ENCODE data around the gene TRPM3. TPM values are rescaled to one million over a fixed set of nuclear protein-coding genes. Genes with fewer than 3 reads are reported as not detected.

Gene TRPM3
- total RNA-seq, 1 experiment from 2014 or later = not detected

DNA sequence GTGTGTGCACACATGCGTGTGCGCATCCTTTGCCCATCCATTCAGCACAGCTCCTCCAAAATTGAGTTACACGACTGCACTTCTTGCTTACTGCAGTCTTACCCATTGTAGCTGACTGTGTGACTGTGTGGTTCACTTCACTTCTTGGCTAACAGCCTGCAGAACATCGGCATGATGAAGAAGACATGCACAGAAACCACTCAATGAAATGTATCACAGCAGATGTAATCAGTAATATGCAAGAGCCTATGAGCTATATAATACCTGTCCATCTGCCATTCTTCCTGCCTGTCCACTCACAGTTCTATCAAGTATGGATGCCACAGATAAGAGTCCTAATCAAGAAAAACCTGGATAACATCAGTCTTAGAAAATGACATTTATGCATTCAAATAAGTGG, 83.9 kb downstream of the TRPM3 start:
- Mint-ChIP-seq H3K27ac (ENCODE audit: unreplicated experiment) (no peak overlapping the region), H3K36me3 (ENCODE audit: insufficient read depth, unreplicated experiment) (no peaks in the 10 kb centered on the region), H3K9me3 (ENCODE audit: low read depth, unreplicated experiment) (no peaks in the 10 kb centered on the region), H3K4me3 (ENCODE audit: low read depth, unreplicated experiment) (no peak overlapping the region), H3K27me3 (ENCODE audit: unreplicated experiment) (peaks cover 53% of the 10 kb centered on the region), H3K4me1 (ENCODE audit: low read depth, unreplicated experiment) (no peaks in the 10 kb centered on the region)
- TF ChIP-seq, protein P1, sequence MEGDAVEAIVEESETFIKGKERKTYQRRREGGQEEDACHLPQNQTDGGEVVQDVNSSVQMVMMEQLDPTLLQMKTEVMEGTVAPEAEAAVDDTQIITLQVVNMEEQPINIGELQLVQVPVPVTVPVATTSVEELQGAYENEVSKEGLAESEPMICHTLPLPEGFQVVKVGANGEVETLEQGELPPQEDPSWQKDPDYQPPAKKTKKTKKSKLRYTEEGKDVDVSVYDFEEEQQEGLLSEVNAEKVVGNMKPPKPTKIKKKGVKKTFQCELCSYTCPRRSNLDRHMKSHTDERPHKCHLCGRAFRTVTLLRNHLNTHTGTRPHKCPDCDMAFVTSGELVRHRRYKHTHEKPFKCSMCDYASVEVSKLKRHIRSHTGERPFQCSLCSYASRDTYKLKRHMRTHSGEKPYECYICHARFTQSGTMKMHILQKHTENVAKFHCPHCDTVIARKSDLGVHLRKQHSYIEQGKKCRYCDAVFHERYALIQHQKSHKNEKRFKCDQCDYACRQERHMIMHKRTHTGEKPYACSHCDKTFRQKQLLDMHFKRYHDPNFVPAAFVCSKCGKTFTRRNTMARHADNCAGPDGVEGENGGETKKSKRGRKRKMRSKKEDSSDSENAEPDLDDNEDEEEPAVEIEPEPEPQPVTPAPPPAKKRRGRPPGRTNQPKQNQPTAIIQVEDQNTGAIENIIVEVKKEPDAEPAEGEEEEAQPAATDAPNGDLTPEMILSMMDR (IDR thresholded peaks at IDR 0.05; ENCODE audit: unreplicated experiment) = no peak
- intact Hi-C loops (cut with micrococcal nuclease; ENCODE audit: unreplicated experiment) = no loop called here
- CTCF ChIA-PET = no interaction called here
- BruUV-seq (replicated peaks) = no TSS peak
- no peak for DNase-seq

DNA sequence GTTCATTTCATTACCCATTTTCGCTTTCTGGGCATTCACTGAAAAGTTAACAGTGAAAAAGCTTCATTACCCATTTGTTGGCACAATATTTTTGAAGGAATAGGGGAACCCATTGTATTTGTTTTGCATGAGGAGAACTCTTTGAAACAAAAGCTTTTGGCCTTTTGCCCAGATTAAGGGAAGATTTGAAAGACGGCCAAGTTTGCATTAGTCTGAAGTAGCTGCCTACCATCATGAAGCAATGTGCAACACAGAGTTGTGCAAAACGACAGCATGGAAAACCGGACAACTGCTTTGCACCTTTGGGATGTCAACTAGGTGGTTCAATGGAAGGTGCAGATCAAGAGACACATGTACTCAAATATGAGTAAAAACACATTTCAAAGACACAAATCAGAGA, 84.9 kb downstream of the TRPM3 start:
- peak; percentile 2 for DNase-seq
- TF ChIP-seq, protein P1 (IDR thresholded peaks at IDR 0.05; ENCODE audit: unreplicated experiment) = no peak
- BruUV-seq (replicated peaks) = no TSS peak
- peaks cover 44% of the 10 kb centered on the region for H3K27me3 Mint-ChIP-seq (ENCODE audit: unreplicated experiment)
- no peaks in the 10 kb centered on the region for H3K4me1 Mint-ChIP-seq (ENCODE audit: low read depth, unreplicated experiment)
- H3K27ac Mint-ChIP-seq (ENCODE audit: unreplicated experiment) = no peak overlapping the region
- H3K9me3 Mint-ChIP-seq (ENCODE audit: low read depth, unreplicated experiment) = no peaks in the 10 kb centered on the region
- intact Hi-C loops (cut with micrococcal nuclease; ENCODE audit: unreplicated experiment) = no loop called here
- H3K36me3 Mint-ChIP-seq (ENCODE audit: insufficient read depth, unreplicated experiment) = no peaks in the 10 kb centered on the region
- no peak overlapping the region for H3K4me3 Mint-ChIP-seq (ENCODE audit: low read depth, unreplicated experiment)
- CTCF ChIA-PET = interaction anchor here (0.6 kb wide), 1 partner anchor 703 kb away, joined by 7 read pairs; no protein-coding TSS in a partner anchor

DNA sequence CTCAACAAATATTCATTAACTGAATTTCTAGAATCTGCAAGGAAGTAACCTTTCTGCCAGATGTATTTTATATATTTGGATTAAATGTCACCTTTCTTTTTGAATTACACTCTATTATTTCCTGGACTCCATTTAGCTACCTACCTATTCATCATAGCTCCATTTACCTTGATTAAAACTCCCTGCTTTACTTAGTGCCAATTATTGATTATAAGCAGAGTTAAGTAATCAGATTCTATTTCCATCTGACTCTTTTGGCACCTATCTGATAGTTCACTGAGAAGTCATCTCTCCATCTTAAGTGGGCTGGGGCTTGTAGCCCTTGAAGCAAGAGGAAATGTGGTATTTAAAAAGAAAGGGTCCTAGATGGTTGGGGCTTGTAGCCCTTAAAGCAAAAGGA, 88.6 kb downstream of the TRPM3 start:
- H3K9me3 Mint-ChIP-seq (ENCODE audit: low read depth, unreplicated experiment) = no peaks in the 10 kb centered on the region
- peaks cover 23% of the 10 kb centered on the region for H3K27me3 Mint-ChIP-seq (ENCODE audit: unreplicated experiment)
- H3K36me3 Mint-ChIP-seq (ENCODE audit: insufficient read depth, unreplicated experiment) = no peaks in the 10 kb centered on the region
- no TSS peak for BruUV-seq (replicated peaks)
- TF ChIP-seq, protein P1 (IDR thresholded peaks at IDR 0.05; ENCODE audit: unreplicated experiment) = no peak
- no peak overlapping the region for H3K27ac Mint-ChIP-seq (ENCODE audit: unreplicated experiment)
- CTCF ChIA-PET = no interaction called here
- no peak for DNase-seq
- intact Hi-C loops (cut with micrococcal nuclease; ENCODE audit: unreplicated experiment) = no loop called here
- H3K4me1 Mint-ChIP-seq (ENCODE audit: low read depth, unreplicated experiment) = no peaks in the 10 kb centered on the region
- no peak overlapping the region for H3K4me3 Mint-ChIP-seq (ENCODE audit: low read depth, unreplicated experiment)

DNA sequence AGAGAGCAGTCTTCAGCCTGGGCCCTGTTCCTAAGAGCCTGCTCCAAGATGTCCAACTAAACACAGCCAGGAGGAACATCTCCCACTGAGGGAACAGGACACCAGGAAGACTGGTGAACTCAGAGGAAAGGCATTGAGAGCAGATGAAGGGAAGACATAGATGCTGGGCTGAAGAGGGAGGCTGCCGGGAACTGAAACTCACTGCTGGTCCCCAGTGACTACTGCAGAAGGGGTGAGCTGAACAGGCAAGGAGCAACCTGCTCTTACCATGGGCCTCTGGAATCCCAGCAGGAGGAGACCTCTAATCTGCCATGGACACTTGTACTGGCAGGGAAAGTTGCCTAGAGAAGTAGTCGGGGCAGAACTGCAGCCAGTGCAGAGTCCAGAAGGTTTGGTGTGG, 95.7 kb downstream of the TRPM3 start:
- no TSS peak for BruUV-seq (replicated peaks)

More for the DNA sequence above, 95.7 kb downstream of the TRPM3 start:
- intact Hi-C loops (cut with micrococcal nuclease; ENCODE audit: unreplicated experiment) = no loop called here
- Mint-ChIP-seq H3K27me3 (ENCODE audit: unreplicated experiment) (peaks cover 56% of the 10 kb centered on the region), H3K4me1 (ENCODE audit: low read depth, unreplicated experiment) (no peaks in the 10 kb centered on the region), H3K4me3 (ENCODE audit: low read depth, unreplicated experiment) (no peak overlapping the region), H3K27ac (ENCODE audit: unreplicated experiment) (no peak overlapping the region), H3K36me3 (ENCODE audit: insufficient read depth, unreplicated experiment) (no peaks in the 10 kb centered on the region), H3K9me3 (ENCODE audit: low read depth, unreplicated experiment) (no peaks in the 10 kb centered on the region)
- CTCF ChIA-PET = no interaction called here
- no peak for DNase-seq
- TF ChIP-seq, protein P1 (IDR thresholded peaks at IDR 0.05; ENCODE audit: unreplicated experiment) = no peak
